Aorta (tissue), 5 donors: ENCODE measurements around the gene PTPRD. TPM values are rescaled to one million over a fixed set of nuclear protein-coding genes. Genes with fewer than 3 reads are reported as not detected.

Experiments
- ATAC-seq: fragments of 200-7000 bp; cut with Tn5 transposase; one replicate; pipeline ENCODE4 v1.9.1; 2022; ENCODE audit warnings: moderate library complexity; ENCODE audit not compliant: low FRiP score
- DNase-seq, 2 donors: peaks; one replicate each; pipeline ENCODE4 v3.0.0-alpha.2; 2020
- H3K27ac ChIP-seq, 2 donors: one replicate each; pipeline ENCODE4 v1.5.1; 2013; ENCODE audit warnings: low read length in 2 of 2, mild to moderate bottlenecking in 2 of 2, moderate library complexity in 2 of 2, control low read depth in 1 of 2, inconsistent platforms in 1 of 2, low read depth in 1 of 2
- H3K27me3 ChIP-seq, 2 donors: one replicate each; pipeline ENCODE4 v1.6.1; 2013; ENCODE audit warnings: control low read depth in 1 of 2, low read length in 1 of 2, mild to moderate bottlenecking in 1 of 2, moderate library complexity in 1 of 2; ENCODE audit not compliant: insufficient read depth in 2 of 2, control insufficient read depth in 1 of 2
- H3K36me3 ChIP-seq, 2 donors: one replicate each; pipeline ENCODE4 v1.6.1; 2013; ENCODE audit warnings: control low read depth in 1 of 2, low read length in 1 of 2, mild to moderate bottlenecking in 1 of 2; ENCODE audit not compliant: insufficient read depth in 2 of 2, control insufficient read depth in 1 of 2
- H3K4me1 ChIP-seq, 2 donors: one replicate each; pipeline ENCODE4 v1.6.1; 2013; ENCODE audit warnings: low read length in 2 of 2, control low read depth in 1 of 2, mild to moderate bottlenecking in 1 of 2, moderate library complexity in 1 of 2; ENCODE audit not compliant: insufficient read depth in 2 of 2, control insufficient read depth in 1 of 2
- H3K4me3 ChIP-seq, 2 donors: one replicate each; pipeline ENCODE4 v1.5.1; 2013; ENCODE audit warnings: low read length in 2 of 2, control low read depth in 1 of 2, mild to moderate bottlenecking in 1 of 2
- H3K9me3 ChIP-seq: one replicate; pipeline ENCODE4 v1.6.1; 2013; ENCODE audit warnings: mild to moderate bottlenecking, low read length; ENCODE audit not compliant: control insufficient read depth
- WGBS, 2 donors: extraction: QIAGEN DNeasy Blood & Tissue Kit; methylation state at CpG; one replicate each; pipeline ENCODE4 v1.1.7; 2013; 5-methylcytosine and 5-hydroxymethylcytosine counted together
- intact Hi-C, 2 donors: fragments of 100-400 bp; cut with DNase I; formaldehyde crosslinking; loops; one replicate each; pipeline versions ENCODE4 v1.14.2 to v1.15.0; 2022
- polyA plus RNA-seq, 2 donors: library from polyadenylated mRNA; stranded (reverse); fragments of 200-250 nt; gene quantifications; one replicate each; pipeline ENCODE4 v1.2.3, GENCODE V29; 2013
- total RNA-seq, 2 donors: library from RNA; stranded (reverse); fragmentation: NEBNext Ultra II Directional; extraction: Animal tissue kit (Norgen Biotek cat#: 25700); gene quantifications; one replicate each; pipeline ENCODE4 v1.2.1, GENCODE V29; 2021
- donor health status: healthy with polysubstance abuse.
- donor health status: Bipolar disorder and iron deficiency.
- donor health status: DM: no; HTN: no; CAD: no.
- donor health status: DM: no; HTN: no; CAD: no.
- donor health status: DM: yes; HTN: yes; CAD: no.

PTPRD gene
- total and polyA plus RNA-seq, 4 donors, result 1.5 to 92.0 (median 29.4) TPM

DNA sequence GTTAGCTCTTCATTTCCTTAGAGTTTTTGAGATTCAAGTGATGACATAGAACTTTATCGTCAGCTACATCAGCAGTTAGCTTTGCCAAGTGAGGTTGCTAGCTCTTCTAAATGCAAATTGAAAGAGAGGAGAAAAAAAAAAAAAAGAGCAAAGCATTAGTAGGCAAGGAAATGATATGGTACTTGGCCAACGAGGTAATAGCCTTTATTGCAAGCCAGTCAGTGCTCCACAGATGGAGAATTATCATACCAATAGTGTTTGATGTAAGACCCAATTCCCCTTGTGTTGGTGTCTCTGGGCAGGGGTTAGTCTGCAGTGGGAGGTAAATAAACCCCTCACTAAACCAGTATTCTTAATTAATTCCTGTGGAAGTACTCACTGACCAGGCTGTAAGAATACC is 992.1 kb downstream of the PTPRD start:
- no peak for DNase-seq
- intact Hi-C loops, result no loop called here
- H3K36me3 ChIP-seq, result no peaks in the 10 kb centered on the region
- H3K4me3 ChIP-seq, result no peak overlapping the region
- no peak for ATAC-seq
- WGBS, 2 donors, result 87 to 89% methylated on average over 2 of the region's 2 CpGs
- H3K9me3 ChIP-seq, result no peaks in the 10 kb centered on the region
- no peaks in the 10 kb centered on the region for H3K4me1 ChIP-seq
- no peaks in the 10 kb centered on the region for H3K27me3 ChIP-seq
- H3K27ac ChIP-seq, result no peak overlapping the region

DNA sequence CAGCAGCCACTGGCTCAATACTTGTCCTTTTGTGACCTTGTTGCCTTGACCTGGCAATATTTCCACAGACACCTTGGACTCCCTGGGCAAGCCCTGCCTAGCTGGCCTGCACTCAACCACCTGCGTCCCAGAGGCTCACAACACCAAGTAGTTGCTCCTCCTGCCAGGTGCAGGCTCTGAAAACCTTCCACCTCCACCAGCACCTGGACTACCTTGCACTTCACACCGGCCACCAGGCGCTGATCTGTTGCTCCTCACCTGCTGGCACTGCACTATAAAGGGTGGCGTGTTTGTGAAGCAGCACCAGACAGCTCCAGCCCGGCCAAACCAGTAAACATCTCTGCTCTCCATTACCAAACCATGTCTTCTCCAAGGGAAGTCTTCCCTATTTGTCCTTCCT is 997.7 kb downstream of the PTPRD start:
- H3K4me3 ChIP-seq, result no peak overlapping the region
- WGBS, 2 donors, result 95 to 96% methylated on average over 5 of the region's 5 CpGs
- intact Hi-C loops, result no loop called here
- no peak overlapping the region for H3K27ac ChIP-seq
- H3K4me1 ChIP-seq, result no peaks in the 10 kb centered on the region
- H3K27me3 ChIP-seq, result no peaks in the 10 kb centered on the region
- H3K36me3 ChIP-seq, result no peaks in the 10 kb centered on the region
- no peaks in the 10 kb centered on the region for H3K9me3 ChIP-seq
- peak; percentile 22 for ATAC-seq
- DNase-seq, result peak in 1 of 2 donors; percentile 66

DNA sequence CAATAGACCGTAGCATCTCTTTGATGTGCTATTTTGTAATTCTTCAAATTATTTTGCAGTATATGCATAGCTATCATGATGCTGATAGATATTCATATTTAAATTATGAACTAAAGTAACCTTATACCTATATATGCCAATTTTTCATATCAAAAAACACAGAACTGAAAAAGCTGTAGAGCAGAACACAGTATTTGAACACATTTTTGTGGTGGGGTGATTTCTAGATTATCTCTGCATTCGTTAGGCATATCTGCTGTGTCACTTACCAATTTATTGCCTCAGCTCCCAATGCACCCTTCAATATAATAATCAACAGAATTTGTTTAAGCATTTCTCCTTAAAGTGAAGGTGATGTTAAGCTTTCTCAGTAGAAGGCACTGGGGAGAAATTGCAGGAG is 998.2 kb downstream of the PTPRD start:
- Histone ChIP-seq H3K27me3 (no peaks in the 10 kb centered on the region), H3K9me3 (no peaks in the 10 kb centered on the region), H3K4me1 (no peaks in the 10 kb centered on the region), H3K4me3 (no peak overlapping the region), H3K27ac (no peak overlapping the region), H3K36me3 (no peaks in the 10 kb centered on the region)
- intact Hi-C loops, result no loop called here
- ATAC-seq, result no peak
- 96 to 98% methylated on average over 2 of the region's 2 CpGs for WGBS, 2 donors
- DNase-seq, result no peak

DNA sequence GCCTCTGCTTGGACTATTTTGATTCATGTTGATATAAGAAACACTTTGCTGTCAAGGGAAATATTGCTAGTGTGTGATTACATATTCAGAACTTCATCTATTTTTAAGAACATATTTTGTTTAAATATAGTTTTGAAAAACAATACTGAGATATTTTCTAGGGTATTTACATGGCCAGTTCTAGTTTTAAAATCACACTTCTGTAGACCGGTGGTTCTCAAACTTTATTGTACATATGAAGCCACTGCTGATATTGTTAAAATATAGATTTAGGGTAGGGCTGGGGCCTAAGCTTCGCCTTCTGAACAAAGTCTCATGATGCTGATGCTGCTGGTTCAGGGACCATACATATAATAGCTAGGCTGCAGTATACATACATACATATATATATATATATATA is 1000.0 kb downstream of the PTPRD start:
- Histone ChIP-seq H3K27ac (no peak overlapping the region), H3K4me1 (no peaks in the 10 kb centered on the region), H3K4me3 (no peak overlapping the region), H3K9me3 (no peaks in the 10 kb centered on the region), H3K36me3 (no peaks in the 10 kb centered on the region), H3K27me3 (no peaks in the 10 kb centered on the region)
- intact Hi-C loops, result no loop called here
- 57 to 61% methylated on average over 2 of the region's 2 CpGs for WGBS, 2 donors
- ATAC-seq (no peak), DNase-seq (no peak)

DNA sequence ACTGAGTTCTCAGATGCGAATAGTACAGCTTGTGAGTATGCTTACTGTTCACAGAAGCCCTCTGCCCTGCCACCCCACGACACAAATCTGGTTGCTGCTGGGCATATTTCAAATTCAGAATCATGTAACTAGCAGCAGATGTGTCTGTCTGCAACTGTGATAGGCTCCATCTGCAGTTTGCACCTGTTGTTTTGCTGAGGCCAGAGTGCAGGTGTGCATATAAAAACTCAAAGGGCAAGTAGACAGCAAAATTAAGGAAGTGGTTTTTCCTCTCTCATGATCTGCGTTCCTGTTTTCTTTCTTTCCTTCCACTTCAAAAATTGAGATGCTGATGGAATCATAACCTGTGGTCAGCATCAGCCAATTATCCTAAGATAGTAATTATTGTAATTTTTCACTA is 1000.5 kb downstream of the PTPRD start:
- WGBS, 2 donors, result 72 to 79% methylated on average over 3 of the region's 3 CpGs
- DNase-seq (no peak), ATAC-seq (no peak)
- no peaks in the 10 kb centered on the region for H3K4me1 ChIP-seq
- H3K4me3 ChIP-seq, result no peak overlapping the region
- no peaks in the 10 kb centered on the region for H3K9me3 ChIP-seq
- intact Hi-C loops, result no loop called here
- no peaks in the 10 kb centered on the region for H3K36me3 ChIP-seq
- H3K27me3 ChIP-seq, result no peaks in the 10 kb centered on the region
- no peak overlapping the region for H3K27ac ChIP-seq

DNA sequence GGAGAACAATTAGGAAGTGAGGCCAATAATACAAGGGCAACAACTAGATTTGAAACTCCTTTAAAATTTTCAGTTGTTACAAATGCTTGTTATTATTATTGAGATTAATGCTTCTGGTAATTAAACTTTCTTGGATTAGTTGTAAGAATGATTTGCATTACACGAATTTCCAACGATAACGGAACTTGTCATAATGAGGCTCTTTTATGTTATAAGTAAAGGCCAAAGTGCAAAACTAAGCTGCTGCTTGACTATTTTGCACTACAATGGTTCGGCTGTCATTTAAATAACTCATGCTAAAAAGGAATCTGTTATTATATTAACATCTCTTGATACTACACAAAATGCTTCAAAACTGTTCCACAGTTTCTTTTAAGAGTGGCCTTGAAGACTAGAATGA is 1007.1 kb downstream of the PTPRD start:
- no peaks in the 10 kb centered on the region for H3K27me3 ChIP-seq
- DNase-seq, result no peak
- no peak overlapping the region for H3K27ac ChIP-seq
- ATAC-seq, result no peak
- intact Hi-C loops, result loop anchor here (2.0 to 5.0 kb wide), 2 partner anchors 185 to 337 kb away; no protein-coding TSS in a partner anchor
- no peaks in the 10 kb centered on the region for H3K4me1 ChIP-seq
- no peaks in the 10 kb centered on the region for H3K36me3 ChIP-seq
- 92 to 93% methylated on average over 4 of the region's 4 CpGs for WGBS, 2 donors
- no peak overlapping the region for H3K4me3 ChIP-seq
- no peaks in the 10 kb centered on the region for H3K9me3 ChIP-seq

DNA sequence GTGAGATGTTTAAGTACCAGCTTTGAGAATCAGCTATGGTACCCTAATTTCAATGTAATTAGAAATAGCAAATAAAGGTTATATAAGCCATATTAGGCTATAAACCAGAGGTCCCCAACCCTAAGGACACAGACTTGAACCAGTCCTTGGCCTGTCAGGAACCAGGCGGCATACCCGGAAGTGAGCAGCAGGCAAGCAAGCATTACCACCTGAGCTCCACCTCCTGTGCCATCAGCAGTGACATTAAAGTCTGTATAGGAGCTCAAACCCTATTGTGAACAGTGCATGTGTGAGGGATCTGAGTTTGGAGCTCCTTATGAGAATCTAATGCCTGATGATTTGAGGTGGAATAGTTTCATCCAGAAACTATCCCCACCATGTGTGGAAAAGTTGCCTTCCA is 1009.5 kb downstream of the PTPRD start:
- no peaks in the 10 kb centered on the region for H3K9me3 ChIP-seq
- no peak overlapping the region for H3K27ac ChIP-seq
- no peaks in the 10 kb centered on the region for H3K27me3 ChIP-seq
- intact Hi-C loops, result no loop called here
- no peaks in the 10 kb centered on the region for H3K36me3 ChIP-seq
- DNase-seq, result no peak
- no peaks in the 10 kb centered on the region for H3K4me1 ChIP-seq
- no peak for ATAC-seq
- 93 to 94% methylated on average over 2 of the region's 2 CpGs for WGBS, 2 donors
- no peak overlapping the region for H3K4me3 ChIP-seq

DNA sequence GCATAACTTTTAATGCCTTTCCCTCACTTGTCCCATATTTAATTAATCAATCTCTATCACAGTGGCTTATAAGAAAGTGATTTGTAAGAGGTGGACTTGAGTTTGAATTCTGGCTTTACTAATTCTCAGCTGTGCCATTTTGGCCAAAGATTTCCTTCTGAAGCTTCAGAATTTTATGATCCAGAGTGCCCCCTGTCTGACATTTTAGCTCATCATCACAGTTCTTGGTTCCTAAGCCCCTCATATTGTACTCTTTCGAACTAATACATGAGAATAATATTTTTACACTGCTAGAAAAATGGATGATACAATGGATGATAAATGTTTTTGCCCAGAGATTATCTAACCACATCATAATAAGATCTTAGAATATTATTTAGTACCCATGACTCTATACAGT is 1014.1 kb downstream of the PTPRD start:
- no peaks in the 10 kb centered on the region for H3K27me3 ChIP-seq
- 89% methylated on average over 1 of the region's 1 CpG for WGBS, 2 donors
- DNase-seq, result no peak
- H3K36me3 ChIP-seq, result no peaks in the 10 kb centered on the region
- intact Hi-C loops, result loop anchor here in 1 of 2 donors (10.0 kb wide), 1 partner anchor 346 kb away; no protein-coding TSS in a partner anchor
- H3K27ac ChIP-seq, result no peak overlapping the region
- H3K9me3 ChIP-seq, result no peaks in the 10 kb centered on the region
- H3K4me3 ChIP-seq, result no peak overlapping the region
- ATAC-seq, result no peak
- H3K4me1 ChIP-seq, result no peaks in the 10 kb centered on the region

DNA sequence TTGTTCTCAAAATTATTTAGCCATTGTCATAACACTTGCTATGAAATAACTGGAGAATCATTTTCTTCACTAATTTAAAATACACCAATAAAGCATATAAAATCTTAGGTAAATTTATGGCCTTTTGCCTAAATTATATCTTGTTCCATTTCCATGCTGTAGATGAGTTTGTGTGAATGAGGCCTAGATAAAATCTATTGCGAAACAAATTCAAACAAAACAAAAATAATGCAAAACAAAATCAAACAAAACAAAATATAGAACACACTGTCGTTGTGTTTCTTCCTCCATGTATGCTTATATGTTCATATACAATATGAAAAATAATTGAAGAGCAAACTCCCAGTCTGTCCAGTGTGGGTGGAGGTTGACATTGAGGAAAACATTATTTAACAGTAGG is 1020.7 kb downstream of the PTPRD start:
- DNase-seq (no peak), ATAC-seq (no peak)
- intact Hi-C loops, result loop anchor here in 1 of 2 donors (10.0 kb wide), 1 partner anchor 353 kb away; no protein-coding TSS in a partner anchor
- H3K4me1 ChIP-seq, result no peaks in the 10 kb centered on the region
- H3K9me3 ChIP-seq, result no peaks in the 10 kb centered on the region
- H3K27ac ChIP-seq, result no peak overlapping the region
- WGBS, 2 donors, result 94% methylated on average over 2 of the region's 2 CpGs
- H3K27me3 ChIP-seq, result no peaks in the 10 kb centered on the region
- no peak overlapping the region for H3K4me3 ChIP-seq
- H3K36me3 ChIP-seq, result no peaks in the 10 kb centered on the region
